ENCODE results near the gene DGKI. TPM values are rescaled to one million over a fixed set of nuclear protein-coding genes. Genes with fewer than 3 reads are reported as not detected.

DGKI gene
- total RNA-seq, 2 experiments from 2014 or later: 0.53 to 0.91 TPM

- DNase-seq: no peak
- CTCF ChIA-PET: no interaction called here
- Mint-ChIP-seq H3K4me1 (peaks cover 3% of the 10 kb centered on the region), H3K36me3 (ENCODE audit: low read depth) (peaks cover 50% of the 10 kb centered on the region), H3K4me3 (no peak overlapping the region), H3K27me3 (no peaks in the 10 kb centered on the region), H3K9me3 (peaks cover 13% of the 10 kb centered on the region), H3K27ac (no peak overlapping the region)
- POLR2A ChIA-PET: no interaction called here
Measured at GRCh38 chr7:137865764-137866163, 19.0 kb upstream of the DGKI start.

GRCh38 chr7:137862964-137863363, 16.2 kb upstream of the DGKI start:
- Mint-ChIP-seq H3K4me1 (peaks cover 3% of the 10 kb centered on the region), H3K36me3 (ENCODE audit: low read depth) (peaks cover 39% of the 10 kb centered on the region), H3K4me3 (no peak overlapping the region), H3K27me3 (no peaks in the 10 kb centered on the region), H3K9me3 (peaks cover 13% of the 10 kb centered on the region), H3K27ac (no peak overlapping the region)
- POLR2A ChIA-PET: interaction anchor here (1.4 kb wide), 1 partner anchor 207 kb away, joined by 3 read pairs; no protein-coding TSS in a partner anchor
- DNase-seq: no peak
- CTCF ChIA-PET: no interaction called here

DNA sequence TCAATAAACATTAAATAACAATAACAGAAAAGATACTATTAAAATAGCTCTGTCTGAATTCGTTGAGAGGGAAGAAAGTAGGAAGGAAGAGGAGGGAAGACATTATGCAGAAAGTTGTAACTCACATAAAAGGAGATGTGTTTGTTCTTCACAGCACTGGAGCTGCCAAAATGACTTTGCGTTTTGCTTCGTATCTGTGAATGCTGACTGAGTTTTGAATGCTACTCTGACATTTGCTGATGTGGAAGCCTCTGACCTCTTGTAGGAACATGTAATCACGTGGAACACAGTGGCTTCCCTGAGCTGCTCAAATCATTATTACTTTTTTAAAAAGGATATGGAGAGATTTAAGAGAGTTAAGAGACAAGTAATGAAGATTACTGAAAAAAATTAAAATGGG, 15.6 kb upstream of the DGKI start:
- no peak overlapping the region for H3K27ac Mint-ChIP-seq
- no peaks in the 10 kb centered on the region for H3K27me3 Mint-ChIP-seq
- POLR2A ChIA-PET: interaction anchor here (1.4 kb wide), 1 partner anchor 206 kb away, joined by 3 read pairs; no protein-coding TSS in a partner anchor
- no peak overlapping the region for H3K4me3 Mint-ChIP-seq
- CTCF ChIA-PET: no interaction called here
- DNase-seq: no peak
- H3K9me3 Mint-ChIP-seq: peaks cover 13% of the 10 kb centered on the region
- H3K4me1 Mint-ChIP-seq: peaks cover 3% of the 10 kb centered on the region
- H3K36me3 Mint-ChIP-seq (ENCODE audit: low read depth): peaks cover 34% of the 10 kb centered on the region

- H3K27ac Mint-ChIP-seq: no peak overlapping the region
- H3K9me3 Mint-ChIP-seq: peaks cover 5% of the 10 kb centered on the region
Measured at GRCh38 chr7:137860542-137860941, 13.8 kb upstream of the DGKI start.

GRCh38 chr7:137853053-137853452, 6.3 kb upstream of the DGKI start:
- no peaks in the 10 kb centered on the region for H3K9me3 Mint-ChIP-seq
- CTCF ChIA-PET: no interaction called here
- no peak overlapping the region for H3K4me3 Mint-ChIP-seq
- H3K4me1 Mint-ChIP-seq: peaks cover 5% of the 10 kb centered on the region
- peaks cover 3% of the 10 kb centered on the region for H3K36me3 Mint-ChIP-seq (ENCODE audit: low read depth)
- H3K27ac Mint-ChIP-seq: no peak overlapping the region
- POLR2A ChIA-PET: no interaction called here
- H3K27me3 Mint-ChIP-seq: peaks cover 13% of the 10 kb centered on the region
- DNase-seq: no peak

More at GRCh38 chr7:137860542-137860941, 13.8 kb upstream of the DGKI start:
- no peak for DNase-seq
- Mint-ChIP-seq H3K36me3 (ENCODE audit: low read depth) (peaks cover 18% of the 10 kb centered on the region), H3K4me1 (peaks cover 3% of the 10 kb centered on the region), H3K4me3 (no peak overlapping the region), H3K27me3 (no peaks in the 10 kb centered on the region)
- ChIA-PET POLR2A (no interaction called here), CTCF (no interaction called here)

DNA sequence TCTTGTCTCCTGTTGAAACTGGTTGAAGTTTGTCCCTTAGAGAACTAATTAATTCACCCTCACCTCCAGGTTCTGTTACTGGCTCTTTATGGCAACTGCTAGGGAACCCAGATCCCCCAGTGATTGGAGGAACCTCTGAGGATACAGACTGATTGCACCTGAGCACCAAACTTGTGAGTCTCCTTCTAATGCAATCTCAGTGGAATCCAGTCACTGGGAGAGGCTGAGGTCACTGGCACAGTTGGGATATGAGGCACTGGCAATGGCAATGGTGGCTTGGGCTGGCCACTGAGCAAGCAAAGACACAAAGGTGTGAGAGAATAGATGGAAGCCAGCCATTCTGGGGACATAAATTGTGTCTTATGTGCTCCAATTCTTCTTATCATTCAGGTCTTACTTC, 5.3 kb upstream of the DGKI start:
- Mint-ChIP-seq H3K9me3 (no peaks in the 10 kb centered on the region), H3K36me3 (ENCODE audit: low read depth) (peaks cover 3% of the 10 kb centered on the region), H3K4me3 (no peak overlapping the region), H3K27me3 (peaks cover 19% of the 10 kb centered on the region), H3K27ac (no peak overlapping the region), H3K4me1 (peaks cover 10% of the 10 kb centered on the region)
- CTCF ChIA-PET: no interaction called here
- POLR2A ChIA-PET: no interaction called here
- DNase-seq: no peak

GRCh38 chr7:137850972-137851945, 4.5 kb upstream of the DGKI start:
- no peak overlapping the region for H3K4me3 Mint-ChIP-seq
- peaks cover 21% of the 10 kb centered on the region for H3K27me3 Mint-ChIP-seq
- no peak overlapping the region for H3K27ac Mint-ChIP-seq
- peaks cover 3% of the 10 kb centered on the region for H3K36me3 Mint-ChIP-seq (ENCODE audit: low read depth)
- H3K9me3 Mint-ChIP-seq: no peaks in the 10 kb centered on the region
- ChIA-PET CTCF (interaction anchor here (1.1 kb wide), 1 partner anchor 195 kb away, joined by 3 read pairs; no protein-coding TSS in a partner anchor), POLR2A (no interaction called here)
- peaks cover 10% of the 10 kb centered on the region for H3K4me1 Mint-ChIP-seq
- DNase-seq: no peak

GRCh38 chr7:137850571-137850970, 3.8 kb upstream of the DGKI start:
- CTCF ChIA-PET: interaction anchor here (1.1 kb wide), 1 partner anchor 194 kb away, joined by 3 read pairs; no protein-coding TSS in a partner anchor
- no peak overlapping the region for H3K4me3 Mint-ChIP-seq
- DNase-seq: no peak
- H3K9me3 Mint-ChIP-seq: no peaks in the 10 kb centered on the region
- peaks cover 12% of the 10 kb centered on the region for H3K4me1 Mint-ChIP-seq
- POLR2A ChIA-PET: no interaction called here
- peaks cover 3% of the 10 kb centered on the region for H3K36me3 Mint-ChIP-seq (ENCODE audit: low read depth)
- H3K27ac Mint-ChIP-seq: no peak overlapping the region
- peaks cover 27% of the 10 kb centered on the region for H3K27me3 Mint-ChIP-seq

DNA sequence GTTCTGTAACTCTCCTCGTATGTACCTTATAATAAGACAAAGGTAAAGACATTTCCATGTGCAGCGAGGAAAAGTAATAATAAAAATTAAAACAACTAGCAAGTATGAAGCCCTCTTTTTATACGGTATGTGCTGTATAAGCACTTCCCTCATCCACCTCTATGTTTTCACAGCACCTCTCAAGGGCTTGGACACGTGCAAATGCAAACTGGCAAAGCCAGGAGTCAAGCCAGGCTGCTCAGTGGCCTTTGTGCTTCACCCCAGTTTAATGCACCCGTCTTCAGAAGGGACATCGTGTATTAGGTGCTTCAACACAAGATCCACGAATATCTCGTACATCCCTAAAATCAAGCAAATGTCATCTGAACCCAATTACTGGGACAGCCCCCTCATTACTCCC, 1.3 kb upstream of the DGKI start:
- CTCF ChIA-PET: no interaction called here
- Mint-ChIP-seq H3K27ac (no peak overlapping the region), H3K9me3 (no peaks in the 10 kb centered on the region), H3K4me1 (peaks cover 12% of the 10 kb centered on the region), H3K4me3 (no peak overlapping the region), H3K27me3 (peaks cover 45% of the 10 kb centered on the region), H3K36me3 (ENCODE audit: low read depth) (peaks cover 3% of the 10 kb centered on the region)
- DNase-seq: no peak
- POLR2A ChIA-PET: no interaction called here

- Mint-ChIP-seq H3K9me3 (no peaks in the 10 kb centered on the region), H3K27ac (no peak overlapping the region), H3K4me1 (peaks cover 12% of the 10 kb centered on the region), H3K36me3 (ENCODE audit: low read depth) (peaks cover 3% of the 10 kb centered on the region), H3K27me3 (peaks cover 45% of the 10 kb centered on the region), H3K4me3 (no peak overlapping the region)
- ChIA-PET CTCF (no interaction called here), POLR2A (interaction anchor here (1.4 kb wide), 1 partner anchor 12 kb away, joined by 3 read pairs; no protein-coding TSS in a partner anchor)
- no peak for DNase-seq
Measured at GRCh38 chr7:137847568-137848050, 835 bp upstream of the DGKI start.

- no peak for DNase-seq
- H3K4me1 Mint-ChIP-seq: peaks cover 12% of the 10 kb centered on the region
- ChIA-PET POLR2A (interaction anchor here (1.4 kb wide), 1 partner anchor 11 kb away, joined by 3 read pairs; no protein-coding TSS in a partner anchor), CTCF (no interaction called here)
- H3K4me3 Mint-ChIP-seq: no peak overlapping the region
- H3K9me3 Mint-ChIP-seq: no peaks in the 10 kb centered on the region
- peaks cover 50% of the 10 kb centered on the region for H3K27me3 Mint-ChIP-seq
- no peak overlapping the region for H3K27ac Mint-ChIP-seq
- H3K36me3 Mint-ChIP-seq (ENCODE audit: low read depth): peaks cover 3% of the 10 kb centered on the region
Measured at GRCh38 chr7:137846549-137846826, 286 bp downstream of the DGKI start.

- Mint-ChIP-seq H3K9me3 (no peaks in the 10 kb centered on the region), H3K4me1 (peaks cover 7% of the 10 kb centered on the region), H3K4me3 (no peak overlapping the region), H3K27me3 (peaks cover 57% of the 10 kb centered on the region), H3K36me3 (ENCODE audit: low read depth) (peaks cover 3% of the 10 kb centered on the region), H3K27ac (no peak overlapping the region)
- POLR2A ChIA-PET: no interaction called here
- CTCF ChIA-PET: no interaction called here
- no peak for DNase-seq
Measured at GRCh38 chr7:137844677-137845425, 1.9 kb downstream of the DGKI start.

All from activated CD4-positive, alpha-beta memory T cell treated with anti-CD3 and anti-CD28 coated beads, Interleukin-2, amount 10 ng/mL, durations not matched to agents 7 days and 5 days (primary cell).